Measurements from ENCODE around the gene SCAMP5.

- TF ChIP-seq CTCF (IDR thresholded peaks at IDR 0.05) = no peak
- TF ChIP-seq EP300 (IDR thresholded peaks at IDR 0.05) = no peak
- TF ChIP-seq POLR2A (IDR thresholded peaks at IDR 0.05) = no peak
These were observed 32.7 kb upstream of the SCAMP5 start for GRCh38 chr15:74962671-74963070.

Data from tibial nerve (tissue), 4 donors.